GM12864 (cell line): ENCODE results near the gene MEX3D.

Experiments
- DNase-seq: peaks from one replicate; pipeline ENCODE4 v3.0.0-alpha.2; 2011; ENCODE audit warnings: low read depth
- H3K4me3 ChIP-seq: 2 replicates; pipeline ENCODE4 v1.5.1; 2011; ENCODE audit warnings: mild to moderate bottlenecking, low read depth, low read length, control low read depth
- TF ChIP-seq, protein P1 (sequence below): IDR thresholded peaks from 2 replicates; pipeline ENCODE4 v1.5.1; 2011; ENCODE audit warnings: low read depth, mild to moderate bottlenecking, moderate library complexity, low read length, control low read depth, inconsistent platforms; ENCODE audit errors: missing control alignments

The MEX3D gene

DNA sequence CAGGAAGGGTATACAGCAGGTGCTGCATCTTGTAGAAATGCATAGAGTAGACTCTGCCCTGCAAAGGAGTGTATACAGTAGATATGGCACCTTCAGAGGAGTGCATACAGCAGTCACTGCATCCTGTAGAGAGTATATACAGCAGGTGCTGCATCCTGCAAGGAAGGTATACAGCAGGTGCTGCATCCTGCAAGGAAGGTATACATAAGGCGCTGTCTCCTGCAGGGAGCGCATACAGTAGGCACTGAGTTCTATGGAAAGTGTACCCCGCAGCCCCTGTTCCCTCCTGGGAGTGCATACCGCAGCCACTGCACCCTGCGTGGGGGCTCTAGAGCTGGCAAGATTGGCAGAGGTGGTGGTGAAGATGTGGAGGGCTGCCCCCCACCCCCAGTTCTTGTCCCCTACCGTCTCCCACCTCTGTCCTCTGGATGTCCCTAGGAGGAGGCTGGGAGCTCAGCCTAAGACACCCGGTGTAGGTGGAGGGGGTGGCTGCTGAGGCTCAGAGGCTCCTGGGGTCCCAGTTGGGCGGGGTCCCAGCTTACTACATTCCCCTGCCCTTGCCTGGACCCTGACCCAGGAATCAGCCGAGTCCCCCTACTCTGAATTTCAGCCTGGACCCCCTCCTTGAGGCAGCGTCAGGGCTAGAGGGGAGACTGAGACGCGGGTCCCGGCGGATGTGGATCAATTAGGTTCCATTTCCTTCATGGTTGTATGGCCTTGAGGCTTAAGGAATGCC lies 53.0 kb downstream of the MEX3D start:
- no peak overlapping the region for H3K4me3 ChIP-seq
- TF ChIP-seq, protein P1, sequence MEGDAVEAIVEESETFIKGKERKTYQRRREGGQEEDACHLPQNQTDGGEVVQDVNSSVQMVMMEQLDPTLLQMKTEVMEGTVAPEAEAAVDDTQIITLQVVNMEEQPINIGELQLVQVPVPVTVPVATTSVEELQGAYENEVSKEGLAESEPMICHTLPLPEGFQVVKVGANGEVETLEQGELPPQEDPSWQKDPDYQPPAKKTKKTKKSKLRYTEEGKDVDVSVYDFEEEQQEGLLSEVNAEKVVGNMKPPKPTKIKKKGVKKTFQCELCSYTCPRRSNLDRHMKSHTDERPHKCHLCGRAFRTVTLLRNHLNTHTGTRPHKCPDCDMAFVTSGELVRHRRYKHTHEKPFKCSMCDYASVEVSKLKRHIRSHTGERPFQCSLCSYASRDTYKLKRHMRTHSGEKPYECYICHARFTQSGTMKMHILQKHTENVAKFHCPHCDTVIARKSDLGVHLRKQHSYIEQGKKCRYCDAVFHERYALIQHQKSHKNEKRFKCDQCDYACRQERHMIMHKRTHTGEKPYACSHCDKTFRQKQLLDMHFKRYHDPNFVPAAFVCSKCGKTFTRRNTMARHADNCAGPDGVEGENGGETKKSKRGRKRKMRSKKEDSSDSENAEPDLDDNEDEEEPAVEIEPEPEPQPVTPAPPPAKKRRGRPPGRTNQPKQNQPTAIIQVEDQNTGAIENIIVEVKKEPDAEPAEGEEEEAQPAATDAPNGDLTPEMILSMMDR, result no peak
- DNase-seq, result no peak

DNA sequence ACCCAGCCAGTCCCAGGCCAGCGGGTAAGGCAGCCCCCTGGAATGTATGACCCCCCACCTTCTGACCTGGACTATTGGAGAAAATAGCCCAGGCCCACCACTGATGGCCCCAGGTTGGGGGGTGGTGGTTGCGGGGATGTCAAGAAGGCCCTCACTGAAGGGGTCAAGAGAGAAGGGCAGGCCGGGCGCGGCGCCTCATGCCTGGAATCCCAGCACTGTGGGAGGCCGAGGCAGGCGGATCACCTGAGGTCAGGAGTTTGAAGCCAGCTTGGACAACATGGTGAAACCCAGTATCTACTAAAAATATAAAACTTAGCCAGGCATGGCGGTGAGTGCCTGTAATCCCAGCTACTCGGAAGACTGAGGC lies 53.8 kb downstream of the MEX3D start:
- TF ChIP-seq, protein P1, result no peak
- no peak overlapping the region for H3K4me3 ChIP-seq
- DNase-seq, result no peak

DNA sequence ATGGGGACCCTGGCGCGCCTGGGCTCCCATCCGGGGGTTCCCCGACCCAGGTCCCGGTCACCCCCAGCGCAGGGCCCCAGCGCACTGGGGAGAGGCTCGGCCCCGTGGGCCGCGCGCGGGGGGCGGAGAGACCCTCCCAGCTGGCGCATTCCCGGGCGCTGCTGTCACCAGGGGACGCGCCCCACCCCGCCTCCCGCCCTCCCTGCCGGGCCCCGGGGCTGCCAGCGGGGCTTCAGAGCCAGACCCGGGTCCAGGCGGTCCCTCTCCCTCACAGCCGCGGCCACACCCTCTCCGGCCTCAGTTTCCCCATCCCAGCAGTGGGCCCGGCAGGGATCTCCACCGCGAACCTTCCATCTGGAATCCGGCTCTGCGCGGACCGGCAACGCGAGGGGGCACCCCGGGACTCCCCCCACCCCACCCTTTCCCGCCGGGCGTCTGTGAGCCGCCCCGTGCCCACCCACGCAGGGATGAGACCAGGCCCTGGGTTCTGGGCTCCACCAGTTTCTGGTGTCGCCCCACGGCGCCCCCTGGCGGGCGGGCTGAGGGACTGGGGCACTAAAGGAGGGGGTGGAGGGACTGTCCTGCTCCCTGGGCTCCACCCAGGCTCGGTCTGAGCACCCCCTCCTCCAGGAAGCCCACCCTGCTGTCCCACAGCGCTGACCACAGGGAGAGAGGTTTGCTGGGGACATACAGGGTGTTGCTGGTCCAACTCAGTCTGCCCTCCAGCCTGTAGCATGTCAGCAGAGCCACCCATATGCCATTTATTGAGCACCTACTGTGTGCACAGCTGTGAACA lies 54.4 kb downstream of the MEX3D start:
- TF ChIP-seq, protein P1, result peak; percentile 72
- no peak for DNase-seq
- 0 out of 2 replicates have a peak overlapping the region, but pooled peaks have one; percentile 27 for H3K4me3 ChIP-seq

DNA sequence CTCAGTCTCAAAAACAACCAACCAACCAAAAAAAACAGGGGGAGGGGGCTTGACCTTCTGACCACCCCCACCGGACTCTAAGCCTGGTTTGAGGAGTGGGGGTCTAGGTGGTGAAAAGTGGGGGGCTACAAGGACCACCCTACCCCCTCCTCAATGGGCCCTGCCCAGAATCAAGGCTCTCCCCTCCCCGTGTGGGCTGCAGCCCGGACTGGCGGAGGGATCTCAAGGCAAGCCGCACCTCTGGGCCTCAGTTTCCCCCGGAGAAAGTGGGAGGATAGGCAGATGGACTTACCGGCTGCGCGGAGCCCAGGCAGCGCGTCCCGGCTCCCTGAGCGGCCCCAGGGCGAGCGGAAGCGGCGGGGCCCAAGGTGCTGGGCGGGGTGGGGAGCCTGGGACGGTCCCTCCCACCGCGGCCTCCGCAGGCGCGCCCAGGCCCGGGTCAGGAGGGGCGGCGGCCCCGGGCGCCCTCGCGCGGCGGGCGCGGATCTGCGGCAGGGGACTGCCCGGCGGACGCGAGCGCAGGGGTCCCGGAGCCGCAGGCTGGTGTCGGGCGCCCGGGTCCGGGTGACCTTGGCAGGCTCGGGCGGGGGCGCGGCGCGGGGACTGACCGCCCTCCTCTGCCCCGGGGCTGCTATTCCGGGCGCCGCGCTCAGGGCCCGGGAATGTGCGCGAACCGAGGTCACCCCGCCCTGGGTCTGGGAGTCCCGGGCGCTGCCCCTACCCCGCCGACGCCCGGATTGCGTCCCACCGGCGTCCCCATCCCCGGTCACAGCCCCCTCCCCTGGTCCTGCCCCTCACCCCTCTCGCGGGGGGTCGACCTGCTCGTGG lies 55.2 kb downstream of the MEX3D start, which contains the start of gene ADAMTSL5:
ADAMTSL5 (minus strand) TSS at position 349 of the 828 bp plus-strand sequence. CDS start 2,076 bp downstream, outside the sequence.
- TF ChIP-seq, protein P1, result peak; percentile 19
- no peak for DNase-seq
- H3K4me3 ChIP-seq, result peak within 1 kb of the TSS; percentile 27

DNA sequence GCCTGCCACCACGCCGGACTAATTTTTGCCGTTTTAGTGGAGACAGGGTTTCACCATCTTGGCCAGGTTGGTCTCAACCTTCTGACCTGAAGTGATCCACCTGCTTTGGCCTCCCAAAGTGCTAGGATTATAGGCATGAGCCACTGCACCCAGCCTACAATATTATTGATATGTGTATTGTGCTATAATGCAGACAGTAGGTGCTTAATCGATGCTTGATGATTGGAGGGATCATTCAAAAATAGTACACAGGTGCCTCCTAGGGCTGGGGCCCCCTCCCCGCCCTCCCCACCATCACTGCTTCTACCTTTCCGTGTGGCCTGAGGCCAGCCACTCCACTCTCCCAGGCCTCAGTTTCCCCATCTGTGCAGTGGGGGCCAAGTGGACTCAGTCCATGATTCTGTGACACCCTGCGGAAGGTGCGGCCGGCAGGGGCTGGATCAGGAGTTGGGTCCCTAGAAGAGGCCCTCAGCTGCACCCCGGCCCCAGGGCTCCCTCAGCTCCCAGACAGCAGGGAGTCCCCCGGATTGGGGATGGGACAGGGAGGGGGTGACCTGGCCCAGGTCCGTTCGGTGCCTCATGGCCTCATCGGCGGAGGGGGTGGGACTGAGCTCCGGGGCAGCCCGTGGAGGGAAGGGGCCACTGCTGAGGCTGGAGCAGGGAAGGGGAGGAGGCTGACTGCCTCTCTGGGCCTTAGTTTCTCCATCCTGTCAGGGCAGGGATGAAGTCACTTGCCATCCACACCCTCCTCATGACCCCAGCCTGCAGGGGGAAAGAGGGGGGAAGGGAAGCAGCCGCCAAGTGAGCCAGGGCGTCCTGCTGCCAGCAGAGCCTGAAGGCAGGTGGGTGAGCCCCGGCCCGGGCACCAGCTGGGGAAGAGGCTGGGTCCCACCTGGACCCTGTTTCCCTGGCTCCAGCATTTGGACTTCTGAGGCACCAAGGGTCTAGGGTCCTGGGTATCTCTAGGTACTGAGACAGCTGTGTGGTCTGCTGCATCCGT lies 56.5 kb downstream of the MEX3D start:
- no peak overlapping the region for H3K4me3 ChIP-seq
- DNase-seq, result no peak
- TF ChIP-seq, protein P1, result no peak

DNA sequence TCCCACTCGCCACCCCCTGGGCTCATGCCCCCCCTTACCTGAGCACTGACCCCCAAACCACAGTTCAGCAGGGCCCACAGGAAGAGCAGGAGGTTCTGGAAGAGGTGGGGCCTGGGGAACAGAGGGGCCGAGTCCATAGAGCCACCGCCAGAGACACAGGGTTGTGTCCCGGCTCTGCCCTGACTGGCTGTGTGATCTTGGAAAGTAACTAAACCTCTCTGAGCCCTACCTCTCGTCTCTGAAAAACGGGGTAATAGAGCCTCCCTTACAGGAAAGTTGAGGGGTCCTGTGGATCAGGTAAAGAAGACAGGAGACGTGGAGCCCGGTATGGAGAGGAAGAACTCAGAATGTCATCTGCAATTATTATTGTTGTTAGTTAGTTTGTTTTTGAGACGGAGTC lies 57.3 kb downstream of the MEX3D start:
- H3K4me3 ChIP-seq, result no peak overlapping the region

More for the DNA sequence above, 57.3 kb downstream of the MEX3D start:
- TF ChIP-seq, protein P1, result no peak
- no peak for DNase-seq
